Type B pancreatic cell (in vitro differentiated cells): ENCODE measurements around the gene ATF2. TPM values are rescaled to one million over a fixed set of nuclear protein-coding genes. Genes with fewer than 3 reads are reported as not detected.

Source experiments
- DNase-seq: peaks from one replicate; pipeline ENCODE4 v3.0.0; 2021; ENCODE audit warnings: mixed read lengths; ENCODE audit not compliant: unreplicated experiment; ENCODE audit errors: extremely low spot score
- H3K27ac Mint-ChIP-seq: 2 replicates; pipeline ENCODE4 v1.8.0; 2021; ENCODE audit warnings: mild to moderate bottlenecking, mixed read lengths
- H3K27me3 Mint-ChIP-seq: 2 replicates; pipeline ENCODE4 v1.8.0; 2021; ENCODE audit warnings: mixed read lengths
- H3K36me3 Mint-ChIP-seq: 2 replicates; pipeline ENCODE4 v1.8.0; 2021; ENCODE audit warnings: mixed read lengths
- H3K4me1 Mint-ChIP-seq: one replicate; pipeline ENCODE4 v1.8.0; 2021; ENCODE audit warnings: mixed read lengths; ENCODE audit not compliant: unreplicated experiment
- H3K4me3 Mint-ChIP-seq: 2 replicates; pipeline ENCODE4 v1.8.0; 2021; ENCODE audit warnings: mild to moderate bottlenecking, mixed read lengths
- H3K9me3 Mint-ChIP-seq: 2 replicates; pipeline ENCODE4 v1.8.0; 2021; ENCODE audit warnings: mixed read lengths
- CTCF ChIP-seq: fragments of 200-600 bp; sonication (generic); conservative IDR thresholded peaks from 2 replicates; pipeline ENCODE4 v1.5.0; 2021; ENCODE audit warnings: antibody characterized with exemption, mild to moderate bottlenecking
- total RNA-seq: library from RNA; stranded (reverse); gene quantifications from 2 replicates; pipeline ENCODE4 v1.2.1, GENCODE V29; 2021; ENCODE audit warnings: low replicate concordance

Gene ATF2
- total RNA-seq, 1 donor from 2014 or later, result 56.1 TPM

- no peaks in the 10 kb centered on the region for H3K27me3 Mint-ChIP-seq
- H3K4me1 Mint-ChIP-seq, result peaks cover 3% of the 10 kb centered on the region
- no peak overlapping the region for H3K27ac Mint-ChIP-seq
- H3K4me3 Mint-ChIP-seq, result no peak overlapping the region
- no peak for TF ChIP-seq CTCF
- H3K9me3 Mint-ChIP-seq, result no peaks in the 10 kb centered on the region
- no peak for DNase-seq
- H3K36me3 Mint-ChIP-seq, result peaks cover 13% of the 10 kb centered on the region
Measured at GRCh38 chr2:175175320-175175719, 7.3 kb upstream of the ATF2 start.

GRCh38 chr2:175170659-175171304 lies 2.8 kb upstream of the ATF2 start:
- TF ChIP-seq CTCF, result no peak
- Mint-ChIP-seq H3K4me3 (peak overlapping the region; percentile 62), H3K27me3 (no peaks in the 10 kb centered on the region), H3K9me3 (no peaks in the 10 kb centered on the region), H3K36me3 (peaks cover 5% of the 10 kb centered on the region), H3K27ac (no peak overlapping the region), H3K4me1 (peaks cover 12% of the 10 kb centered on the region)
- DNase-seq, result no peak

GRCh38 chr2:175169191-175169590 lies 1.2 kb upstream of the ATF2 start:
- H3K27ac Mint-ChIP-seq, result peak overlapping the region; percentile 100
- H3K4me3 Mint-ChIP-seq, result peak overlapping the region; percentile 100
- no peaks in the 10 kb centered on the region for H3K9me3 Mint-ChIP-seq
- peaks cover 12% of the 10 kb centered on the region for H3K4me1 Mint-ChIP-seq
- no peaks in the 10 kb centered on the region for H3K36me3 Mint-ChIP-seq
- no peaks in the 10 kb centered on the region for H3K27me3 Mint-ChIP-seq
- no peak for DNase-seq
- no peak for TF ChIP-seq CTCF

- H3K4me1 Mint-ChIP-seq, result peaks cover 12% of the 10 kb centered on the region
- no peak for TF ChIP-seq CTCF
- H3K9me3 Mint-ChIP-seq, result no peaks in the 10 kb centered on the region
- peak overlapping the region; percentile 100 for H3K4me3 Mint-ChIP-seq
- no peaks in the 10 kb centered on the region for H3K27me3 Mint-ChIP-seq
- DNase-seq, result no peak
- H3K27ac Mint-ChIP-seq, result peak overlapping the region; percentile 100
- H3K36me3 Mint-ChIP-seq, result no peaks in the 10 kb centered on the region
Measured at GRCh38 chr2:175168564-175168945, 552 bp upstream of the ATF2 start.

- Mint-ChIP-seq H3K27me3 (no peaks in the 10 kb centered on the region), H3K36me3 (no peaks in the 10 kb centered on the region), H3K4me1 (peaks cover 13% of the 10 kb centered on the region), H3K9me3 (no peaks in the 10 kb centered on the region), H3K27ac (peak overlapping the region; percentile 100), H3K4me3 (peak overlapping the region; percentile 100)
- DNase-seq, result peak; percentile 71
- no peak for TF ChIP-seq CTCF
Measured at GRCh38 chr2:175167076-175167791, 769 bp downstream of the ATF2 start.
